HepG2 (cell line): ENCODE data around the gene TACC3. TPM values are rescaled to one million over a fixed set of nuclear protein-coding genes. Genes with fewer than 3 reads are reported as not detected.

Experiments
- AGO2 ChIP-seq: fragments of 200-400 bp; formaldehyde crosslinking; optimal IDR thresholded peaks from 2 replicates; pipeline ENCODE3; 2017; ENCODE audit warnings: mild to moderate bottlenecking, low read depth, low read length, moderate library complexity
- FLYWCH1 ChIP-seq: sonication (generic); formaldehyde crosslinking; IDR thresholded peaks from 2 replicates; pipeline ENCODE4 v1.8.1; 2023; ENCODE audit warnings: mild to moderate bottlenecking, missing genetic modification reagents
- ISL2 ChIP-seq: sonication (generic); formaldehyde crosslinking; IDR thresholded peaks from 2 replicates; pipeline ENCODE4 v1.5.0; 2020; ENCODE audit warnings: missing genetic modification reagents
- JARID2 ChIP-seq: sonication (generic); formaldehyde crosslinking; IDR thresholded peaks from 2 replicates; pipeline ENCODE4 v1.8.1; 2023; ENCODE audit warnings: missing genetic modification reagents, inconsistent platforms; ENCODE audit not compliant: insufficient replicate concordance
- MBD4 ChIP-seq: IDR thresholded peaks from 2 replicates; pipeline ENCODE4 v1.6.1; 2012; ENCODE audit warnings: low read length, inconsistent platforms, borderline replicate concordance
- SNRNP70 ChIP-seq: fragments of 200-400 bp; formaldehyde crosslinking; IDR thresholded peaks from 2 replicates; pipeline ENCODE4 v1.6.1; 2017; ENCODE audit warnings: mild to moderate bottlenecking, low read depth, low read length, moderate library complexity
- TGIF2 ChIP-seq: IDR thresholded peaks from 2 replicates; pipeline ENCODE4 v1.6.1; 2016; ENCODE audit warnings: control low read depth, missing compliant biosample characterization
- WIZ ChIP-seq: sonication (generic); formaldehyde crosslinking; IDR thresholded peaks from 2 replicates; pipeline ENCODE4 v1.5.1; 2020; ENCODE audit warnings: mild to moderate bottlenecking, missing genetic modification reagents
- YY1 ChIP-seq: IDR thresholded peaks from 2 replicates; pipeline ENCODE4 v1.6.1; 2011; ENCODE audit warnings: low read length, low read depth, moderate library complexity, mild to moderate bottlenecking; ENCODE audit not compliant: insufficient read depth, insufficient replicate concordance
- ZMAT3 ChIP-seq: sonication (generic); formaldehyde crosslinking; conservative IDR thresholded peaks from 2 replicates; pipeline ENCODE4 v1.7.0; 2021; ENCODE audit warnings: missing genetic modification reagents
- ZNF24 ChIP-seq: fragments of 450-650 bp; IDR thresholded peaks from 2 replicates; pipeline ENCODE4 v1.6.1; 2017; ENCODE audit warnings: antibody characterized with exemption, mild to moderate bottlenecking
- ZNF251 ChIP-seq: sonication (generic); formaldehyde crosslinking; IDR thresholded peaks from 2 replicates; pipeline ENCODE4 v1.9.0; 2021; ENCODE audit warnings: mild to moderate bottlenecking, missing genetic modification reagents
- ZNF703 ChIP-seq: sonication (generic); formaldehyde crosslinking; IDR thresholded peaks from 2 replicates; pipeline ENCODE4 v1.5.1; 2020; ENCODE audit warnings: missing genetic modification reagents, mild to moderate bottlenecking, moderate library complexity, borderline replicate concordance
- ZSCAN29 ChIP-seq: sonication (generic); formaldehyde crosslinking; conservative IDR thresholded peaks from 2 replicates; pipeline ENCODE4 v1.4.0; 2020; ENCODE audit warnings: mild to moderate bottlenecking, missing genetic modification reagents
- polyA plus RNA-seq, 8 experiments: library from polyadenylated mRNA; depleted of rRNA in 3 of 8; stranded (reverse) in 7 of 8; unstranded in 1 of 8; fragments of >200 nt; fragmentation: Illumina TruSeq in 4 of 8; extraction: Trizol in 4 of 8; gene quantifications; 2 replicates each; pipeline versions ENCODE4 v1.2.1 to v1.2.3, GENCODE V29; 2011 to 2016; ENCODE audit warnings: low read depth in 4 of 8, missing spikeins in 1 of 8, mixed read lengths in 1 of 8; ENCODE audit not compliant: insufficient read depth in 1 of 8
- total RNA-seq, 5 experiments: library from RNA; depleted of rRNA; stranded (reverse); fragments of >200 nt; fragmentation: Illumina TruSeq; extraction: Trizol; gene quantifications; 2 replicates each; pipeline ENCODE4 v1.2.3, GENCODE V29; 2016; ENCODE audit warnings: low read depth in 1 of 5
- TF ChIP-seq, protein P1 (sequence below): sonication (generic); formaldehyde crosslinking; IDR thresholded peaks from 2 replicates; pipeline ENCODE4 v1.4.0; 2020; ENCODE audit warnings: missing genetic modification reagents, borderline replicate concordance
- TF ChIP-seq, protein P2 (sequence below): sonication (generic); formaldehyde crosslinking; IDR thresholded peaks from 2 replicates; pipeline ENCODE4 v1.4.0; 2020; ENCODE audit warnings: missing genetic modification reagents, mild to moderate bottlenecking, borderline replicate concordance
- TF ChIP-seq, protein P3 (sequence below): sonication (generic); formaldehyde crosslinking; IDR thresholded peaks from 2 replicates; pipeline ENCODE4 v1.4.0; 2020; ENCODE audit warnings: missing genetic modification reagents
- TF ChIP-seq, protein P4 (sequence below): sonication (generic); formaldehyde crosslinking; IDR thresholded peaks from 2 replicates; pipeline ENCODE4 v1.4.0; 2020; ENCODE audit warnings: missing genetic modification reagents
- TF ChIP-seq, protein P5 (sequence below): sonication (generic); formaldehyde crosslinking; IDR thresholded peaks from 2 replicates; pipeline ENCODE4 v1.4.0; 2020; ENCODE audit warnings: missing genetic modification reagents

TACC3 gene
- total and polyA plus RNA-seq, 2 of the 13 experiments (the other 11 are each of a cell fraction or from before 2014, with no cell fraction given), result 20.3 to 21.2 TPM

DNA sequence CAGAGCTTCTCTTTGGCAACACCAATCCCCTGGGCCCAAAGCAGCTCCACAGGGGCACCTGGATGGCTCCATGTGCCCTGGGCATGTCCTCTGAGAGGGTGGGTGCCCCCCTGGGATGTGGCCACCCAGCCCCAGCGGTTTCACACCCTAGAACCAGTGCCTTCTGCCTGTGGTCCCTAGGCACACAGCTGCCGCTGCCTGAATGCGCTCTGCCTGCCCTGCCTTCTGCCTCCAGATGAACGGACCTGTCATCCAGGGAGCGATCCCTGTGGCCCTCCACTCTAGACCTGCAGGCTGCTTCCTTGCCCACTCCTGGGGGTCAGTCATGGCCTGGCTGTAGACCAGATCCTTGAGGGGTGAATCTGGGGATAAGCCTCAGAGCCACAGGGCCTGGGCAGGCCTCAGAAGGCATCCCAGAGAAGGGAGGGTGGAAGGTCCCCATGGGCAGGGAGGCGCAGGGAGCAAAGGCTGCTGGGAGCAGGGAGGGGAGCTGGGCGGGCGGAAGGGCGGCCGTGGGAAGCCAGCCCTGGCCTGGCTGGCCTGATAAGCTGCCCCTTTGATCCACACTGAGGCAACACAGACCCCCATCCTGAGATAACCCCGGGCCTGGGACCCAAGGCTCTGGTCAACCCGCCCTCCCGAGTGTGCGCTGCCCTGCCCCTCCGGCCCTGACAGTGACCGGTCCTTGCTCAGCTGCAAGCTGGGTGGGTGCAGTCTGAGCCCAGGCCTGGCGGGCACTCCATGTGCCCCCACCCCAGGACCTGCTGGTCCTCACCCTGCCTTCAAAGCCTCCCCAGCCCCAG lies 63.7 kb downstream of the TACC3 start (continued):
- TF ChIP-seq, protein P1, sequence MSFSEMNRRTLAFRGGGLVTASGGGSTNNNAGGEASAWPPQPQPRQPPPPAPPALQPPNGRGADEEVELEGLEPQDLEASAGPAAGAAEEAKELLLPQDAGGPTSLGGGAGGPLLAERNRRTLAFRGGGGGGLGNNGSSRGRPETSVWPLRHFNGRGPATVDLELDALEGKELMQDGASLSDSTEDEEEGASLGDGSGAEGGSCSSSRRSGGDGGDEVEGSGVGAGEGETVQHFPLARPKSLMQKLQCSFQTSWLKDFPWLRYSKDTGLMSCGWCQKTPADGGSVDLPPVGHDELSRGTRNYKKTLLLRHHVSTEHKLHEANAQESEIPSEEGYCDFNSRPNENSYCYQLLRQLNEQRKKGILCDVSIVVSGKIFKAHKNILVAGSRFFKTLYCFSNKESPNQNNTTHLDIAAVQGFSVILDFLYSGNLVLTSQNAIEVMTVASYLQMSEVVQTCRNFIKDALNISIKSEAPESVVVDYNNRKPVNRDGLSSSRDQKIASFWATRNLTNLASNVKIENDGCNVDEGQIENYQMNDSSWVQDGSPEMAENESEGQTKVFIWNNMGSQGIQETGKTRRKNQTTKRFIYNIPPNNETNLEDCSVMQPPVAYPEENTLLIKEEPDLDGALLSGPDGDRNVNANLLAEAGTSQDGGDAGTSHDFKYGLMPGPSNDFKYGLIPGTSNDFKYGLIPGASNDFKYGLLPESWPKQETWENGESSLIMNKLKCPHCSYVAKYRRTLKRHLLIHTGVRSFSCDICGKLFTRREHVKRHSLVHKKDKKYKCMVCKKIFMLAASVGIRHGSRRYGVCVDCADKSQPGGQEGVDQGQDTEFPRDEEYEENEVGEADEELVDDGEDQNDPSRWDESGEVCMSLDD (CRISPR knock-in tag), result peak; percentile 56; the same call in 1 of the 2 replicates
- TF ChIP-seq AGO2, result peak; percentile 64
- TF ChIP-seq, protein P2, sequence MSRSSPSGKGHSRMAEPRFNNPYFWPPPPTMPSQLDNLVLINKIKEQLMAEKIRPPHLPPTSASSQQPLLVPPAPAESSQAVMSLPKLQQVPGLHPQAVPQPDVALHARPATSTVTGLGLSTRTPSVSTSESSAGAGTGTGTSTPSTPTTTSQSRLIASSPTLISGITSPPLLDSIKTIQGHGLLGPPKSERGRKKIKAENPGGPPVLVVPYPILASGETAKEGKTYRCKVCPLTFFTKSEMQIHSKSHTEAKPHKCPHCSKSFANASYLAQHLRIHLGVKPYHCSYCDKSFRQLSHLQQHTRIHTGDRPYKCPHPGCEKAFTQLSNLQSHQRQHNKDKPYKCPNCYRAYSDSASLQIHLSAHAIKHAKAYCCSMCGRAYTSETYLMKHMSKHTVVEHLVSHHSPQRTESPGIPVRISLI, result peak; percentile 15; the same call in 1 of the 2 replicates
- TF ChIP-seq, protein P3, sequence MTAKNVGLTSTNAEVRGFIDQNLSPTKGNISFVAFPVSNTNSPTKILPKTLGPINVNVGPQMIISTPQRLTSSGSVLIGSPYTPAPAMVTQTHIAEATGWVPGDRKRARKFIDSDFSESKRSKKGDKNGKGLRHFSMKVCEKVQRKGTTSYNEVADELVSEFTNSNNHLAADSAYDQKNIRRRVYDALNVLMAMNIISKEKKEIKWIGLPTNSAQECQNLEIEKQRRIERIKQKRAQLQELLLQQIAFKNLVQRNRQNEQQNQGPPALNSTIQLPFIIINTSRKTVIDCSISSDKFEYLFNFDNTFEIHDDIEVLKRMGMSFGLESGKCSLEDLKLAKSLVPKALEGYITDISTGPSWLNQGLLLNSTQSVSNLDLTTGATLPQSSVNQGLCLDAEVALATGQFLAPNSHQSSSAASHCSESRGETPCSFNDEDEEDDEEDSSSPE (CRISPR knock-in tag), result peak; percentile 33; the same call in 1 of the 2 replicates
- TF ChIP-seq ZNF703 (CRISPR knock-in tag), result no peak
- peak; percentile 58 for TF ChIP-seq YY1
- TF ChIP-seq FLYWCH1 (CRISPR knock-in tag), result no peak
- no peak for TF ChIP-seq JARID2 (CRISPR knock-in tag)
- TF ChIP-seq, protein P4, sequence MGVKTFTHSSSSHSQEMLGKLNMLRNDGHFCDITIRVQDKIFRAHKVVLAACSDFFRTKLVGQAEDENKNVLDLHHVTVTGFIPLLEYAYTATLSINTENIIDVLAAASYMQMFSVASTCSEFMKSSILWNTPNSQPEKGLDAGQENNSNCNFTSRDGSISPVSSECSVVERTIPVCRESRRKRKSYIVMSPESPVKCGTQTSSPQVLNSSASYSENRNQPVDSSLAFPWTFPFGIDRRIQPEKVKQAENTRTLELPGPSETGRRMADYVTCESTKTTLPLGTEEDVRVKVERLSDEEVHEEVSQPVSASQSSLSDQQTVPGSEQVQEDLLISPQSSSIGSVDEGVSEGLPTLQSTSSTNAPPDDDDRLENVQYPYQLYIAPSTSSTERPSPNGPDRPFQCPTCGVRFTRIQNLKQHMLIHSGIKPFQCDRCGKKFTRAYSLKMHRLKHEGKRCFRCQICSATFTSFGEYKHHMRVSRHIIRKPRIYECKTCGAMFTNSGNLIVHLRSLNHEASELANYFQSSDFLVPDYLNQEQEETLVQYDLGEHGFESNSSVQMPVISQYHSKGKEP (CRISPR knock-in tag), result no peak
- TF ChIP-seq, protein P5, sequence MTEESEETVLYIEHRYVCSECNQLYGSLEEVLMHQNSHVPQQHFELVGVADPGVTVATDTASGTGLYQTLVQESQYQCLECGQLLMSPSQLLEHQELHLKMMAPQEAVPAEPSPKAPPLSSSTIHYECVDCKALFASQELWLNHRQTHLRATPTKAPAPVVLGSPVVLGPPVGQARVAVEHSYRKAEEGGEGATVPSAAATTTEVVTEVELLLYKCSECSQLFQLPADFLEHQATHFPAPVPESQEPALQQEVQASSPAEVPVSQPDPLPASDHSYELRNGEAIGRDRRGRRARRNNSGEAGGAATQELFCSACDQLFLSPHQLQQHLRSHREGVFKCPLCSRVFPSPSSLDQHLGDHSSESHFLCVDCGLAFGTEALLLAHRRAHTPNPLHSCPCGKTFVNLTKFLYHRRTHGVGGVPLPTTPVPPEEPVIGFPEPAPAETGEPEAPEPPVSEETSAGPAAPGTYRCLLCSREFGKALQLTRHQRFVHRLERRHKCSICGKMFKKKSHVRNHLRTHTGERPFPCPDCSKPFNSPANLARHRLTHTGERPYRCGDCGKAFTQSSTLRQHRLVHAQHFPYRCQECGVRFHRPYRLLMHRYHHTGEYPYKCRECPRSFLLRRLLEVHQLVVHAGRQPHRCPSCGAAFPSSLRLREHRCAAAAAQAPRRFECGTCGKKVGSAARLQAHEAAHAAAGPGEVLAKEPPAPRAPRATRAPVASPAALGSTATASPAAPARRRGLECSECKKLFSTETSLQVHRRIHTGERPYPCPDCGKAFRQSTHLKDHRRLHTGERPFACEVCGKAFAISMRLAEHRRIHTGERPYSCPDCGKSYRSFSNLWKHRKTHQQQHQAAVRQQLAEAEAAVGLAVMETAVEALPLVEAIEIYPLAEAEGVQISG (CRISPR knock-in tag), result no peak
- TF ChIP-seq ZNF24, result no peak
- TF ChIP-seq ZNF251, result no peak
- TF ChIP-seq ZMAT3 (CRISPR knock-in tag), result peak; percentile 79
- no peak for TF ChIP-seq MBD4
- no peak for TF ChIP-seq TGIF2
- peak; percentile 65 for TF ChIP-seq ISL2 (CRISPR knock-in tag)
- no peak for TF ChIP-seq SNRNP70
- peak; percentile 96 for TF ChIP-seq ZSCAN29 (CRISPR knock-in tag)
- TF ChIP-seq WIZ (CRISPR knock-in tag), result no peak
